ENCODE results near the gene NFIC. TPM values are rescaled to one million over a fixed set of nuclear protein-coding genes. Genes with fewer than 3 reads are reported as not detected.

Gene NFIC
- total RNA-seq (2021), result 5.6 and 8.0 TPM in 2 replicates
- long read RNA-seq, partial matches to known transcripts, result 1 of 4 reads
- long read RNA-seq, other reads (novel, unspliced or antisense), result 1 of 4 reads

- no peak within 1 kb of the TSS for H2AK5ac ChIP-seq (ENCODE audit: insufficient read length, low read length)
- H3K23me2 ChIP-seq (ENCODE audit: insufficient read length, low read depth, low read length, poor library complexity, severe bottlenecking), result peaks cover 10% of the 10 kb centered on the region
- no peak within 1 kb of the TSS for H2BK12ac ChIP-seq (ENCODE audit: insufficient read length, low read depth, low read length)
- H2BK120ac ChIP-seq (ENCODE audit: low read depth, low read length, poor library complexity, severe bottlenecking), result no peak within 1 kb of the TSS
- H2AFZ ChIP-seq (ENCODE audit: low read length), result no peak within 1 kb of the TSS
- no peaks in the 10 kb centered on the region; a peak in 1 of 7 replicates for H3K36me3 Mint-ChIP-seq (ENCODE audit: insufficient read depth in 1 of 3, low read depth in 3 of 3)
- no peaks in the 10 kb centered on the region for H3K9me3 ChIP-seq (ENCODE audit: control insufficient read depth, low read depth, low read length)
- no peak within 1 kb of the TSS for H4K91ac ChIP-seq (ENCODE audit: insufficient read length, low read depth, low read length)
- peaks cover 6 to 49% of the 10 kb centered on the region in 2 experiments for H3K4me1 Mint-ChIP-seq
- H4K5ac ChIP-seq (ENCODE audit: insufficient read length, low read depth, low read length), result no peak within 1 kb of the TSS
- H3K9ac ChIP-seq (ENCODE audit: extremely low read depth, insufficient read length, low read length), result no peak within 1 kb of the TSS
- H4K20me1 ChIP-seq (ENCODE audit: control insufficient read depth, insufficient read depth, insufficient read length), result no peaks in the 10 kb centered on the region
- DNase-seq, result peak; percentile 62
- TF ChIP-seq CTCF (conservative IDR thresholded peaks at IDR 0.05), result no peak
- H3K27ac Mint-ChIP-seq, result no peak within 1 kb of the TSS
- H3K27me3 Mint-ChIP-seq (ENCODE audit: low read depth), result peaks cover 99% of the 10 kb centered on the region
- no peak within 1 kb of the TSS for H3K56ac ChIP-seq (ENCODE audit: insufficient read length, low read depth, low read length)
- no peaks in the 10 kb centered on the region for H3K79me2 ChIP-seq (ENCODE audit: insufficient read depth, low read length)
- H3K4me2 ChIP-seq (ENCODE audit: insufficient read depth, insufficient read length, low read length), result peak within 1 kb of the TSS; percentile 53
- no peak within 1 kb of the TSS for H2BK15ac ChIP-seq (ENCODE audit: low read depth, low read length)
- H2BK20ac ChIP-seq (ENCODE audit: low read depth, low read length, poor library complexity, severe bottlenecking), result no peak within 1 kb of the TSS
- H3K79me1 ChIP-seq (ENCODE audit: insufficient read depth, low read depth, low read length, poor library complexity, severe bottlenecking), result no peaks in the 10 kb centered on the region
- no peak within 1 kb of the TSS for H2BK5ac ChIP-seq (ENCODE audit: insufficient read length, low read length)
- peak within 1 kb of the TSS; percentile 29 to 78 for H3K4me3 Mint-ChIP-seq
- H3K4me1 ChIP-seq (ENCODE audit: insufficient read depth, low read length), result no peaks in the 10 kb centered on the region; the same call in 1 of the 2 replicates
- no peak within 1 kb of the TSS for H4K8ac ChIP-seq (replicated peaks; ENCODE audit: insufficient read length, low read depth, low read length)
- H3K23ac ChIP-seq (ENCODE audit: insufficient read length, low read depth, low read length), result no peak within 1 kb of the TSS
- H3K27me3 ChIP-seq (ENCODE audit: insufficient read depth, low read length), result peaks cover 90% of the 10 kb centered on the region
- peaks cover 4 to 7% of the 10 kb centered on the region in 2 experiments; a peak in 3 of 5 replicates for H3K9me3 Mint-ChIP-seq
- no peak within 1 kb of the TSS for H3K27ac ChIP-seq (ENCODE audit: insufficient read length, low read depth, low read length)
- H3T11ph ChIP-seq (ENCODE audit: low read length), result no peak within 1 kb of the TSS
- no peak within 1 kb of the TSS for H3K18ac ChIP-seq (ENCODE audit: insufficient read length, low read depth, low read length)
- no peak within 1 kb of the TSS for H3K4ac ChIP-seq (ENCODE audit: low read depth, low read length)
- no CpG with 5 or more reads among the region's 64 CpGs for WGBS (ENCODE audit: extremely low coverage, insufficient read length, low lambda C conversion rate)
- no peak within 1 kb of the TSS; the same call in 1 of the 2 replicates for H3K14ac ChIP-seq (ENCODE audit: insufficient read depth, low read length)
These were observed at the start of gene NFIC for GRCh38 chr19:3365836-3366752. Gene NFIC (plus strand): TSS chr19:3366583. CDS start chr19:3366637, 54 bp downstream.
